Stromal cell of bone marrow (primary cell): ENCODE results near the gene AMZ1.
A peak's percentile ranks its signal among the peaks of the same experiment; 100 is the strongest.
"Not testable (repeated sequence)": the region's sequence is repeated elsewhere in the genome, so short reads cannot be mapped to it uniquely, and the experiment has no call there.

Source experiments
- DNase-seq: peaks from one replicate; pipeline ENCODE4 v3.0.0-alpha.2; 2012; ENCODE audit warnings: low read depth

Gene AMZ1

DNA sequence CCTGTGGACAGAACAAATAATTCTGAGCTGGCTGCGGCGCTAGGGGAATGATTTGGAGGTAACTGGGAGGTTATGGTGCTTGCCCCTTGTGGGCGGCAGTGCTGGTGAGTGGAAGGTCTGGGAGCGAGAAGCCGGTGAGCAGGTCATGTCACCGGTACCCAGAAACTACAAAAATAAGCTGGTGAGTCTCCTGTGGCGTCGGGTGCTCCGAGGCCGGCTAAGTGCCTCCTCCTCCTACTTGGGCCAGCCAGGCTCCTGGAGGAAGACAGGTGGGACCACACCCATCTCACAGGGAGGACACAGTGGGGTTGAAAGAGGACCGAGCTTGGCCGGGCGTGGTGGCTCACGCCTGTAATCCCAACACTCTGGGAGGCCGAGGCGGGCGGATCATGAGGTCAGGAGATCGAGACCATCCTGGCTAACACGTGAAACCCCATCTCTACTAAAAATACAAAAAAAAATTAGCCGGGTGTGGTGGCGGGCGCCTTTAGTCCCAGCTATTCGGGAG, 4.0 kb downstream of the AMZ1 start:
- not testable (repeated sequence) for DNase-seq

DNA sequence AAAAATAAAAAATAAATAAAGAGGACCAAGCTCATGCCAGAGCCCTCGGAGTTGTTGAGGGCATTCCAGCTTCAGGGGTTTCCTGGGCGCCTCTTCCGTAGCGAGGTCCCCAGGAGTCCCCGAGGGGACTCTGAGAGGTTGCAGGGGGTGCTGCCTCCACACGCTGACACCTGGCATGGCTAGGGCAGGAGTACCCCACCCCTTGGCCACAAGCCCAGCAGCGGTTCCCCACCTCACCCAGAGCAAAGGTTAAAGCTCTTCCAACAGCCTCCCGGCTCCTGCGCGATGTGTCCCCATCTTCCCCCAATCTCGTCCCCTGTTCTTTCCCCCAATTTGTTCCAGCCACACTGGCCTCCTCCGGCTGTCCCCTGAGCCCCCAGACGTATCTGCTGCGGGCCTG, 4.5 kb downstream of the AMZ1 start:
- no peak for DNase-seq

DNA sequence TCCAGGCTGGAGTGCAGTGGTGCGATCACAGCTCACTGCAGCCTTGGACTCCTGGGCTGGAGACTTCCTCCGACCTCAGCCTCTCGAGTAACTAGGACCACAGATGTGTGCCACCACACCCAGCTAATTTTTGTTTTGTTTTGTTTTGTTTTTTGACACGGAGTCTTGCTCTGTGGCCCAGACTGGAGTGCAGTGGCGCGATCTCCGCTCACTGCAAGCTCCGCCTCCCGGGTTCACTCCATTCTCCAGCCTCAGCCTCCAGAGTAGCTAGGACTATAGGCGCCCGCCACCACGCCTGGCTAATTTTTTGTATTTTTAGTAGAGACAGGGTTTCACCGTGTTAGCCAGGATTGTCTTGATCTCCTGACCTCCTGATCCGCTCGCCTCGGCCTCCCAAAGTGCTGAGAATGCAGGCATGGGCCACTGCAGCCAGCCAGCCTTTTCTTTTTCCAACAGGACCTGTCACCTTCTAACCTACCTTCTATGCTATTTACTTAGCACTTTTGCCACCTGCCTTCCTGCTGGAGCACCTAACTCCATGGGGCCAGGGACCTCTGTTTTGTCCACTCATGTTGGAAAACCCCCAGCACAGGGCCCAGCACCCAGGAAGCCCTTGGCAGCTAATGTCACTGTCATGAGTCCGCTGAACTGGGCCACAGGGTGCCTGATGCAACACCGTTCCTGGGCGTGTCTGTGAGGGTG, 5.6 kb downstream of the AMZ1 start:
- not testable (repeated sequence) for DNase-seq

DNA sequence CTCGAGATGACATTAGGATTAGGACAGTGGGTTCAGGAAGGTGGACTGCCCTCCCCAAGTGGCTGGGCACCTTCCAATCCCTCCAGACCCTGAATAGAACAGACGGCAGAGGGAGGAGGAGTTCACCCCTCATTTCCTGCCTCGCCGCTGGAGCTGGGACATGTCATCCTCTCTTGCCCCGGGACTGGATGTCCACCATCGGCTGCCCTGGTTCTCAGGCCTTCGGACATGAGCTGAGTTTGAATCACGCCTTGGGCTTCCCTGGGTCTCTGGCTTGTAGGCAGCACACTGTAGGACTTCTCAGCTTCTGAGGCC, 6.1 kb downstream of the AMZ1 start:
- DNase-seq: not testable (repeated sequence)

DNA sequence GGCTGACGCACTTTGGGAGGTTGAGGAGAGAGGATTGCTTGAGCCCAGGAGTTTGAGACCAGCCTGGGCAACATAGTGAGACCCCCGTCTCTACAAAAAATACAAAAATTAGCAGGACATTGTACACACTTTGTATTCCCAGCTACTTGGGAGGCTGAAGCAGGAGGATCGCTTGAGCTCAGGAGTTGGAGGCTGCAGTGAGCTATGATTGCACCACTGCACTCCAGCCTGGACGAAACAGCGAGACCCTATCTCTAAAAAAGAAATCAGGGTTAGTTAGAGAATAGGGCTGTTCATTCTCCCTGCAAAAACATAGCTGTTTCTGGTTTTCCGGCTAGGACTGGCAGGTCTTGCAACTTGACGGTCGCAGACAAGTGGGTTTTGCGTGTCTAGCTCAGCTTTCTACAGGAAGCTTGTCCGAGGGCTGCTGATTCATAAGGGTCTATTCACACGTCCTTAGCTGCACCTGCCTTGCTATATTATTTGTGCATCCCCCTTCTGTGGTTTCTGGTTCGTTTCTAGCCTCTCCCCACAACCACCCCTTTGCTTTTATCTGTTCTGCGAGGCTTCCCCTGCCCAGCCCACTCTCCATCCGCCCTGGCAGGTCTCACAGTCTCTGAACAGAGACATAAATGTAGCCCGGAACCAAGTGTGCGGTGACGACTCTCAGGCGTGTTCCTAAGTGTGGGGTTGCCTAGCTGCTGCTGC, 10.7 kb downstream of the AMZ1 start:
- DNase-seq: no peak

DNA sequence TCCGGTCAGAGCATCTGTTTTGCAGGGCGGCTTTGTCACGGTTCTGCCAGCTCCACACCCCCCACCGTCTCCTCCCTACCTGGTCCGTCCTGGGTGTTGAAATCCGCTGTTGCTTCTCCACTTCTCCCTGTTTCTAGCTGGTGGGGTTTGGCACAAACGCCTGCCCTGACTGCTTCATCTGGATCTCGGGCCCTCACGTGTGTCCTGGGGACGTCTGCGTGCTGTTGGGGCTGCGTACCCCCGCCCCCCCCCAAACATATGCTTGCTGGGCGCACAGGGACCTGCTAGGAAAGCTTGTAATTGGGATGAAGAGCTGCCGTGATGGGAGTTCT, 11.3 kb downstream of the AMZ1 start:
- no peak for DNase-seq

DNA sequence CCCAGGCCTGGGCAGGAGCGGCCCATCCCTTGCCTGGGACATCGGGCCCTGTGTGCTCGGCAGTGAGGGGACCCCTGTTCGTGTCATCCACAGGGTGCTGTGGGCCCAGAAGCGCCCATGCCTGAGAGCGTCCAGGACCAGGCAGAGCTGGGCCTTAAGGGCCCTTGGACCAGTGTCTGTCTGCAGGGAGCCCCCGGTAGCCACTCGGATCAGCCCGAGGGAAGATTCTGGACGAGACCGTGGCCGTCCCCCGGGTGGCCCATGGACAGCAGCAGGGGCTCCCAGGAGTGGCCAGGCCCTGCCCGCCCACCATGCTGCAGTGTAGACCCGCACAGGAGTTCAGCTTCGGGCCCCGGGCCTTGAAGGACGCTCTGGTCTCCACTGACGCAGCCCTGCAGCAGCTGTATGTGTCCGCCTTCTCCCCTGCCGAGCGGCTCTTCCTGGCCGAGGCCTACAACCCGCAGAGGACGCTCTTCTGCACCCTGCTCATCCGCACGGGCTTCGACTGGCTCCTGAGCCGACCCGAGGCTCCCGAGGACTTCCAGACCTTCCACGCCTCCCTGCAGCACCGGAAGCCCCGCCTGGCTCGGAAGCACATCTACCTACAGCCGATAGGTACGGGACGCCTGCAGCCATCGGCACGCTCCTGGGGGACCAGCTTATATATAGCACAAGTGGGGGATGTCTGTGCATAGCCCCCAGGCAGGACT, 12.3 kb downstream of the AMZ1 start:
- no peak for DNase-seq

DNA sequence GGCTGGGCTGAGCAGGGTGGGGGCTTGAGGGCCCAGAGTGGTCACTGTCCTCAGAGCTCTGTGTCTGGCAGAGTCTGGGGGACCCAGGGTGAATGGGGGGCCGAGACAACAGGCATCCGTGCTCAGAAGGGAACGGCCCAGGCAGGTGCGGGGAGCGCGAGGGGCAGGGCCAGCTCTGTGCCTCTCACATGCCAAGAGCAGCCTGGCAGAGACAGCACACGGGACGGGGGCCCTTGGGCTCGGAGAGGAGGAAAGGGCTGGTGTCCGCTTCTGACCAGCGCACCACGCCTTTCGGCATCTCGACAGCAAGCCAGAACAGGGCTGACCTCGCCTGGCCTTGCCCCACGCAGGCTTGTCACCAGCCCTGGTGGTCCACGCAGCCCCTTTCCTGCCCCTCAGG, 13.4 kb downstream of the AMZ1 start:
- no peak for DNase-seq

DNA sequence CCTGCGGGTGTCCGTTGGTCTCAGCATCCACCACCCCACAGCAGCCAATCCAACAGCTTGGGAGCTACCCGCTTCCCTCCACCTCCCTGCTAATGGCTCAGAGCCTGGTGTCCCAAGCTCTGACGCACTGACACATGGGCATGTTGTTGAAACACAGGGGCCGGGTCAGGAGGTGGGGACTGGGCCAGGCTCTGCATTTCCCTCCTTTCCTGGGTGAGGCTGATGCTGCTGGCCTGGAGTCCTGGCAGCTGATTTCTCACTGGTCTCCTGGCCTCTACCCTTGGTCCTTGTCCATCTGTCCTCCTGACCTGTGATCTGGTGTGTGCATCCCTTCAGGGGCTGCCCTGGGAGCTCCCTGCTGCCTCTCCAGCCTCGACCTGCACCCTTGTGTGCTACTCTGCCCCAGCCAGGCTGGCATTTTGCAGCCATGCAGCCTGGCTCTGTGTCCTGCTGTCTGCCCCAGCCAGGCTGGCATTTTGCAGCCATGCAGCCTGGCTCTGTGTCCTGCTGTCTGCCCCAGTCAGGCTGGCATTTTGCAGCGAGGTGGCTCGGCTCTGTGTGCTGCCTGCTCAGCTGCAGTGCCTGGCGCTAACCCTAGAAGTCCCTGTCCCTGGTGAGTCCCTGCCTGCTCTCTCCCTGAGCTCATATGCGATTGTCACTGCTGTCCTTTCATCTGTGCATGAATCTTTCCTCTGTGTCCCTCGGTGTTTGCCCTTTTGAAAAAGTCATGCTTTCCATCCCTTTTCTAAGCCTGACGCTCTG, 14.0 kb downstream of the AMZ1 start:
- DNase-seq: peak; percentile 71

DNA sequence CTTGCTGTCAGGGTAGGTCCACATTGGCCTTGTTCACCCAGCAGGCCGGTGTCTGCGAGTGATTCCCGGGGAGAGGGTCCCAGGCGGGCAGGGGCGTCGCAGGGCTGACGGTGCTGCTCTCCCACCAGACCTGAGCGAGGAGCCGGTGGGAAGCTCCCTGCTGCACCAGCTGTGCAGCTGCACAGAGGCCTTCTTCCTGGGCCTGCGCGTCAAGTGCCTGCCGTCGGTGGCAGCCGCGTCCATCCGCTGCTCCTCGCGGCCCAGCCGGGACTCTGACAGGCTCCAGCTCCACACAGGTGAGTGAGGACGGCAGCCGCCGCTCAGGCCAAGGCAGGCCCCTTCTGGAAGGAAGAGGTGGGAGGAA, 14.6 kb downstream of the AMZ1 start:
- DNase-seq: no peak

DNA sequence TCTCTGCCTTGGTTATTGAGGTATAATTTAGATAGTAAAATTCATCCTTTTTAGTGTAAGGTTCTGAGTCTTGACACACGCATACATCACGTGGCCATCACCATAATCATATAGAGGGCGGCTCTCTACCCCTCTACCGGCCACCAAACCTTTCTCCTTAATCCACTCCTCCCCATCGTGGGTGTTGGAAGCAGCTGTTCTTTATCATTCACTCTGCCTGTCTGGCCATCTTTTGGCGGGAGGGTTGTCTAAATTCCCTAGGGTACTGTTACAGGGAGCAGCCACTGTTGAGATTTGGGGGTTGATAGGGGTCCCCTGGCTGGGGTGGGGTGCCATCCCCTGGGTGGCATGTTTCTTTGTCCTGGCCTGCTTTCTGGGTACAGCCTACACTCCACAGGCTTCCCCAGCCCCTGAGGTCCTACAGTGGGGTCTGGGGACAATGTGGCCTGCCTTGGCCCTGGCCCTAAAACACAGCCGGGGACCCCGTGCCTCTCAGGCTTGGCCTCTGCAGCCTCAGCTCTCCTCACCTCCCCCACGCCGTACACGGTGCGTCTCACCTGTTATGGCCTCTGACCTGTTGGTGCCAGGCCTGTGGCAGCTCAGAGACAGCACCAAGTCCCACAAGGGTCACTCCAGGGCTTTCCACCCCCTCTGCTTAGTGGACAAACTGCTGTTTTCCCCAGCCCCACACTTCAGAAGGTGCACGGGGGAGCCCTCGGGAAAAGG, 17.5 kb downstream of the AMZ1 start:
- no peak for DNase-seq

DNA sequence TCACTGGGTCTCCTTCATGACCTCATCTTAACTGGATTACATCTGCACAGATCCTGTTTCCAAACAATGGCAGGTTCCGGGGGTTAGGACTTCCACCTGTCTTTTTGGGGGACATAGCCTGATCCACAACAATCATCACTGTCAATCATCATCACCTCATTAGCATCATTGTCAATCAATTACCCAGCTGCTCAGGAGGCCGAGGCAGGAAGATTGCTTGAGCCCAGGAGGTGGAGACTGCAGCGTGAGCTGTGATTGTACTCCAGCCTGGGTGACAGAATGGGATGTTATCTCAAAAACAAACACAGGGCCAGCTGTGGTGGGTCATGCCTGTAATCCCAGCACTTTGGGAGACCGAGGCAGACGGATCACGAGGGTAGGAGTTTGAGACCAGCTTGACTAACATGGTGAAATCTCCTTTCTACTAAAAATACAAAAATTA, 18.7 kb downstream of the AMZ1 start:
- no peak for DNase-seq

DNA sequence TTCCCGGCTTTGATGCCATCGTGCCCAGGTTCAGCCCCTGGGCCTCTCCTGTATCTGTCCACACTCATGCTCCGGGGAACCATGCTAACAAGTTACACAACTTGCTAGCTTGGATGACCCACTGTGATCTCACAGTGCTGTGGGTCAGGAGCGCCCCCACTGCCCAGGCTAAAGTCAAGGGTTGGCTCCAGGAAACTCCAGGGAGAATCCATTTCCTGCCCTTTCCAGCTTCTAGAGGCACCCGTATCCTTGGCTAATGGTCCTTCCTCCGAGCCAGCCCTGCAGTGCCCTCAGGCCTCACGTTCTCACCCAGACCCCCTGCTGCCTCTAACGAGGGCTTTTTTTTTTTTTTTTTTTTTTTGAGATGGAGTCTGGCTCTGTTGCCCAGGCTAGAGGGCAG, 19.5 kb downstream of the AMZ1 start:
- no peak for DNase-seq

DNA sequence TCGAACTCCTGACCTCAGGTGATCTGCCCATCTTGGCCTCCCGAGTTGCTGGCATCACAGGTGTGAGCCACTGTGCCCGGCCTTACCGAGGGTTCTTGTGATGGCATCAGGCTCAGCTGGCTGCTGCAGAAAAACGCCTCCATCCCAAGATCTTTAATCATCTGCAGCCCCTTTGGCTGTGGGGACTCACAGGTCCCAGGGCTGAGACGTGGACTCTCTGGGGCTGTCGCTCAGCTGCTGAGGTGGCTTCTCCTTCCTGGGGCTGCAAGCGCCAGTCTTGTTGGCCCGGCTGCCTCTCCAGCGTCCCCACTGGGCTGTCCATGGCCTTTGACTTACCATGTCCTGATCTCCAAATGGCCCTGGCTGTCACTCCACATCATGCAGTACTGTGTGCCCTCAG, 20.0 kb downstream of the AMZ1 start:
- DNase-seq: no peak

DNA sequence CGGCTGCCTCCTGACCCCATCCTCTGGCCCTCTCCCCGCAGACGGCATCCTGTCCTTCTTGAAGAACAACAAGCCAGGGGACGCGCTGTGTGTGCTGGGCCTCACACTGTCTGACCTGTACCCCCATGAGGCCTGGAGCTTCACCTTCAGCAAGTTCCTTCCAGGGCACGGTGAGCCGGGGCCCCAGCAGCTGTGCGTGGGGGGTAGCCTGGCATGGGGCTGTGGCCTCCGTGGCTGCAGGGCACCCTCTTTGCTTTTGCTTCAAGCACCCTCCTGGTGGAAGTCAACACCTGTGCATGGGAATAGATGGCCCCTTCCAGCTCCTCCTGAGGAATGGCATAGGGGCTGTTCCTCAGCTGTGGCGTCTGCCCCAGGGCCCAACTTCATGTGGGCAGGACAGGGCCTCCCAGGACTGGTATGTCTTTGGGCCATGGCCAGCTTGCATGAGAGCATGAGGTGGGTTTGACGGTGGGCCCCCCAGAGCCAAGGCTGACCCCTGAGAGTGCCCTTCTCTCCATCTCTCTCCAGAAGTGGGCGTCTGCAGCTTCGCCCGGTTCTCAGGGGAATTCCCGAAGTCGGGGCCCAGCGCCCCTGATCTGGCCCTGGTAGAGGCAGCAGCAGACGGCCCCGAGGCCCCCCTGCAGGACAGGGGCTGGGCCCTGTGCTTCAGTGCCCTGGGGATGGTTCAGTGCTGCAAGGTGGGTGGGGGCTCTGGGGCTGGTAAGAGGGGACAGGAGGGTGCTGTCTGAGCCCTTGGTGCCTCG, 20.7 kb downstream of the AMZ1 start:
- DNase-seq: no peak

DNA sequence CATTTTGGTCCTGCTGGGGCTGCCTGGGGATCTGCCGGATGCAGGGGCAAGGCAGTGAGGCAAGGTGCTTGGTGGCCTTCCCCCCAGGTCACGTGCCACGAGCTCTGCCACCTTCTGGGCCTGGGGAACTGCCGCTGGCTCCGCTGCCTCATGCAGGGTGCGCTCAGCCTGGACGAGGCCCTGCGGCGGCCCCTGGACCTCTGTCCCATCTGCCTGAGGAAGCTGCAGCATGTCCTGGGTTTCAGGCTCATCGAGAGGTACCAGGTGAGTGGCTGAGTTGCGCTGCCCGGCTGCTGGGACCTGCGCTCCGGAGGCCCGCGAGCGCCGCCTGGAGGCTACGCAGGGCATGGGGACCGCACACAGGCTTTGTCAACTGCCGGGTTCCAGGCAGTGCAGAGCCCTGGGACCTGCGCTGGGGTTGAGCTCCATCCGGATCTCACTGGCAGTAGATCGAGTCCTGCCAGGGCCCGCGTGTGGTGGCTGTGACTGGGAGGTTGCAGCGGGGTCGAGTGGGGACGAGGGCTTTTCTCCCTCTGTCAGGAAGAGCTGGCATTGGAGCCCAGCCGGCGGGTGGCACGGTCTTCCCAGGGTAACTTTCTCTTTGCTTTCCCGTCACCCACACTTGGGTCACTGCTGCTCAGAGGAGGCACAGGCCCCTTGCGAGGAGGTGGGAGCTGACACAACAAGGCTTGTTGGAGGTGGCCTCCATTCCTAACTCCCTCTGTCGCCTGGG, 21.7 kb downstream of the AMZ1 start:
- DNase-seq: no peak

DNA sequence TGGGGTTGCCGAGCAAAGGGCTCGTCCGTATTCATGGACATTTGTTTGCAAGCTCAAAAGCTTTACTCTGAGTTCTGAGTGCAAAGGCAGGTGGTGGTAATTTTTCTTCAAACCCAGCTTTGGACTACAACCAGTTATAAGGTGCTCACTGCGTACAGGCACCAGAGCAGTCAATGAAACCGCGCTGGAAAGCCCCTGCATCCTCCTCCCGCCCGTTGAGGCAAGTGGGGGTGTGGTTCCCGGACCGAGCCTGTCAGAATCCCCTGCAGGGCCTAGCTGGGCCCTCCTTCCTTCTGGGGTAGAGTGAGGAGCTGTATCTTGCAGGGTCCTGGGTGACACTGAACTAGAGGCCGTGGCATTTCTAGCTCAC, 22.3 kb downstream of the AMZ1 start:
- no peak for DNase-seq

DNA sequence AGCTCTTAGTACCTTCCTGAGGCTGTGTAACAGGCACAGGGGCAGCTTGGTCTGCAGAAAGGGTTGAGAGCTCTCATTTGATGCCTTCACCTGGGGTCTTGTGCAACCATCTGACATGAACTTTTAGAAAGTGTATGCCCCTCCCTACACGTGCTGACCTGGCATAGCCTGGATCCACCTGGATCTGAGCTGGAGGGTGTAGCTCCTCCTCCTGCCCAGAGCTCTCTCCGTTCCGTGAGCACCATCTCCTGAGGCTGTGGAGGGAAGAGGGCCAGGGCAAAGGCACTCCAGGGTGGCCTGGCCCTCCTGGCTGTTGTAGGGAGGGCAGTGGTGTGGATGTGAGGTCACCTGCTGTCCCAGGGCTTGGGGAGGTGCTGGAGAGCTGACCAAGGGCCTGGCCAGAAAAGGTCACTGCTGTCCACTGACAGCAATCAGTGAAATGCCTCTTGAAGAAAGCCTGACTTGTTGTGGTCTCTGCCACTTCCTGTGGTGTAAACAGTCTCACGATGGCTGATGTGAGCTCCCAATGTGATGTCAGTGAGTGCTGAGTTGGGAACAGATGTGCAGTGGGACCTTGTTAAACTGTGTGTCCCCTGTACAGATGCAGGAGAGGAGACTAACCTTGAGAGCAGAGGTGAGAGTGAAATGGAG, 23.0 kb downstream of the AMZ1 start:
- DNase-seq: no peak

DNA sequence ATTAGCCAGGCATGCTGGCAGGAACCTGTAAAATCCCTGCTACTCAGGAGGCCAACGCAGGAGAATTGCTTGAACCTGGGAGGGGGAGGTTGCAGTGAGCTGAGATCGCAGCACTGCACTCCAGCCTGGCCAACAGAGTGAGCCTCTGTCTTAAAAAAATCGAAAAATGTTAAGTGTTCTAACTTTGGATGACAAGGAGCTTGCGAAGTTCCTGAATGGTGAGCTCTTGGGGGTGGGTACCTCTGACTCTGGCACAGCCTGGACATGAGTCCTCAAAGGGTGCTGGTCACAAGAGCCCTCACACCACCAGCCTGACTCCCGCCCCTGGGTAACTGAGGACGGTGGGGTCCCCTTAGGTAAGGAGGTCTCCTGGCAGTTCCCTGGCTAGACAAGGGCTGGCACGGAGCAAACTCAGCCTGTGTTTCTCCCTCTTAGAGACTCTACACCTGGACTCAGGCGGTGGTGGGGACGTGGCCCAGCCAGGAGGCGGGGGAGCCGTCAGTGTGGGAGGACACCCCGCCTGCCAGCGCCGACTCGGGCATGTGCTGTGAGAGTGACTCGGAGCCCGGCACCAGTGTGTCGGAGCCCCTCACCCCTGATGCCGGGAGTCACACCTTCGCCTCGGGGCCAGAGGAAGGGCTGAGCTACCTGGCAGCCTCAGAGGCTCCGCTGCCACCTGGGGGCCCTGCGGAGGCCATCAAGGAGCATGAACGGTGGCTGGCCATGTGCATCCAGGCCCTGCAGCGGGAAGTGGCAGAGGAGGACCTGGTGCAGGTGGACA, 24.1 kb downstream of the AMZ1 start:
- DNase-seq: no peak
